Muscle of leg (tissue), 11 donors: Measurements from ENCODE around the gene BCAS1. TPM values are rescaled to one million over a fixed set of nuclear protein-coding genes. Genes with fewer than 3 reads are reported as not detected.

Source experiments
- DNase-seq: peaks from one replicate; pipeline ENCODE4 v3.0.0; 2013
- H3K27ac ChIP-seq: one replicate; pipeline ENCODE4 v1.5.1; 2013; ENCODE audit warnings: mild to moderate bottlenecking, low read length, control low read depth
- H3K27me3 ChIP-seq: one replicate; pipeline ENCODE4 v1.6.1; 2013; ENCODE audit warnings: low read length; ENCODE audit not compliant: control insufficient read depth, insufficient read depth
- H3K36me3 ChIP-seq: one replicate; pipeline ENCODE4 v1.6.1; 2013; ENCODE audit warnings: low read length; ENCODE audit not compliant: control insufficient read depth, insufficient read depth
- H3K4me1 ChIP-seq: one replicate; pipeline ENCODE4 v1.6.1; 2013; ENCODE audit warnings: low read length; ENCODE audit not compliant: control insufficient read depth, insufficient read depth
- H3K4me3 ChIP-seq: one replicate; pipeline ENCODE4 v1.5.1; 2013; ENCODE audit warnings: low read length, control low read depth
- H3K9me3 ChIP-seq: replicated peaks from 2 replicates; pipeline ENCODE4 v1.6.1; 2013; ENCODE audit warnings: low read depth, low read length; ENCODE audit not compliant: control insufficient read depth
- WGBS: methylation state at CpG from one replicate; pipeline ENCODE4 v1.1.5; 2013; ENCODE audit warnings: missing lambda C conversion rate; ENCODE audit not compliant: insufficient coverage; 5-methylcytosine and 5-hydroxymethylcytosine counted together
- polyA plus RNA-seq, 8 donors: library from polyadenylated mRNA; unstranded; fragments of 120-200 nt; gene quantifications; one replicate each; pipeline versions ENCODE4 v1.2.1 to v1.2.3, GENCODE V29; 2013; ENCODE audit warnings: inconsistent platforms in 1 of 8, low replicate concordance in 1 of 8; ENCODE audit not compliant: insufficient read length in 8 of 8, insufficient read depth in 1 of 8
- total RNA-seq: library from RNA; stranded (reverse); fragments of 120-200 nt; gene quantifications from one replicate; pipeline ENCODE4 v1.2.4, GENCODE V29; 2013

The BCAS1 gene
- total and polyA plus RNA-seq, 9 donors, result 2.6 to 11.4 (median 5.4) TPM

DNA sequence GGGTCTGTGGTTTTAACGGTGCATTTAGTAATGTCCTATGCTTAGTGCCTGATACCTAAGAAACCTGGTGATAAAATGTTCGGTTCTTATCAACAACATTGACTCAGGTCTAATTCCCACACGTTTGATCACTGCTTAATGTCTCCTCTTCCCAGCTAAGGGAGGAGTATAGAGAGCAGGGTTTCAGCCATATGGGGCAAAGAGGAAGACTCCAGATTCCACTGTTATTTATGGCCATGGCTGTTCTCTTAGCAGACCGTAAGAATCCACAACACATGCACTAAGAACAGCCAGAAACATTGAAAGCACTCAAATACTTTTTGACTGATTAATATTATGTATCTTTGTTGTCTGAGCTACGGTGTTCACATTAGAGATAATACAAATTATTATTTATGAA, 112.1 kb downstream of the BCAS1 start:
- no peak for DNase-seq
- no CpG with 5 or more reads among the region's 5 CpGs for WGBS
- Histone ChIP-seq H3K4me1 (peaks cover 6% of the 10 kb centered on the region), H3K27me3 (no peaks in the 10 kb centered on the region), H3K9me3 (no peaks in the 10 kb centered on the region), H3K4me3 (no peak overlapping the region), H3K27ac (no peak overlapping the region), H3K36me3 (no peaks in the 10 kb centered on the region)

- no CpG with 5 or more reads among the region's 2 CpGs for WGBS
- peaks cover 6% of the 10 kb centered on the region for H3K4me1 ChIP-seq
- H3K9me3 ChIP-seq, result no peaks in the 10 kb centered on the region
- no peaks in the 10 kb centered on the region for H3K27me3 ChIP-seq
- peak; percentile 60 for DNase-seq
- H3K4me3 ChIP-seq, result no peak overlapping the region
- H3K36me3 ChIP-seq, result no peaks in the 10 kb centered on the region
- H3K27ac ChIP-seq, result no peak overlapping the region
Observed at GRCh38 chr20:53957451-53958172, 112.8 kb downstream of the BCAS1 start.

DNA sequence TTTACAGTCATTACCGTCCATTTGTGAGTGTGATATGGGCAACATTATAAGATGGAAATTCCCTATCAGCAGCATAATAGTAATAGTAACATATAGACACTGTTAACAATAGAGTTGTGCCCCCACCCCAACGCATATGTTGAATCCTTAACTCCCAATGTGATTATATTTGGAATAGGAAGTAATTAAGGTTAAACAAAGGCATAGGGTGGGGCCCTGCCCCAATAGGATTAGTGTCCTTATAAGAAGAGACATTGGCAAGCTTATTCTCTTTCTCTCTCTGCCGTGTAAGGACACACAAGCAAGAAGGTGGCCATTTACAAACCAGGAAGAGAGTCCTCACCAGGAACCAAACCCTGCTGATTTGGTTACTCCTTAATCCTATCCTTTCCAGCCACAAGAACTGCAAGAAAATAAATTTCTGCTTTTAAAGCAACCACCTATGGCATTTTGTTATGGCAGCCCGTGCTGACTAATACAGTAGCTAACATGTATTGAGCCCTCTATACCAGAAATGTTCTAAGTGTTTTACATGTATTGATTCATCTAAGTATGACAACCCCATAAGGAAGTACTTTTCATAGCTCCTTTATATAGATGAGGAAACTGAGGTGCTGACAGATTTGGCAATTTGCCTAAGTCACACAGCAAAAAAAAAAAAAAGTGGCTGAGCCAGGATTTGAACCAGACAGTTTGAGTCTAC, 114.2 kb downstream of the BCAS1 start:
- peaks cover 6% of the 10 kb centered on the region for H3K4me1 ChIP-seq
- DNase-seq, result no peak
- WGBS, result 100% methylated on average over 1 of the region's 4 CpGs

DNA sequence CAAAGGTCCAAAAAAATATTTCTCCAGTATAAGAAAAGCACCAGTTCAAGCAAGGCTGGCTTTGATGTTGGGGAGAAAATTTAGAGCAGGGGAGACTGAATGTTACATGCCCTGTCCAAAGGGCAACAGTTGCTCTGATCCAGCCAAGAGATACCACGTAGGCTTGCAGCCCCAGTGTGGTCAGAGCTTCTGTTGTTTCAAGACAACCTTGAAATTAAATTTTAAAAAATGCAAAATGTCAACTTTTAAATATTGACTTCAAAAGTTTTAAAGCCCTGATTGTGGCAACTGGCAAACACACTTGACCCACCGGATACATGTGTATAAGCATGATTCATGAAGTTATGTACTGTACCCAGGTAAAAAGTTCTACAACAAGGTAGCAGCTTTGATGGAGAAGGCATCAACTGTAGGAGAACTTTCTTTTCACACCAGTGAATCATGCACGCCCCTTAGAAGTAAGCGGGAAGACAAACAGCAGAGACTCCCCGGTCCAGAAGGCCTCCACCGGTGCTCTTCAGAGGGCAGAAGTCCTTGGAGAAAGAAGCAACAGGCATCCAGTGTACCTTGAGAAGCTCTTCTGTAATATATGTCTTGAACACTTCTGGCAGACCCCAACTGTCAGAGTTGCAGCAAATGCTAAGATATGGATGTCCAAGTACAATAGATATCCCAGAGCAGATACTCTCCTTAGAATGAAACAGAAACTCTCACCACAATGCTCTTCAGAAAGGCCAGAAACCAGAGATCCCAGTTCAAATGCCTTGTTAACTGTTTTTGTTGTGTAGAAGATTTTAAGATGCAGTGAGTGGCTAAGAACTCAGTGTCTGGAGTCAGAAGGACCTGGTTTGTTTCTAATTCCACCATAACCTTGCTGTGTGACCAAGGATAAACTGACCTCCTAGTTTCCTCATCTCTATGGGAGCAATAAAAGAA, 115.4 kb downstream of the BCAS1 start:
- 95% methylated on average over 4 of the region's 6 CpGs for WGBS
- Histone ChIP-seq H3K27me3 (no peaks in the 10 kb centered on the region), H3K27ac (no peak overlapping the region), H3K4me1 (peaks cover 6% of the 10 kb centered on the region), H3K36me3 (no peaks in the 10 kb centered on the region), H3K9me3 (no peaks in the 10 kb centered on the region), H3K4me3 (no peak overlapping the region)
- no peak for DNase-seq

More for the DNA sequence above, 114.2 kb downstream of the BCAS1 start:
- Histone ChIP-seq H3K9me3 (no peaks in the 10 kb centered on the region), H3K27me3 (no peaks in the 10 kb centered on the region), H3K27ac (no peak overlapping the region), H3K36me3 (no peaks in the 10 kb centered on the region), H3K4me3 (no peak overlapping the region)

DNA sequence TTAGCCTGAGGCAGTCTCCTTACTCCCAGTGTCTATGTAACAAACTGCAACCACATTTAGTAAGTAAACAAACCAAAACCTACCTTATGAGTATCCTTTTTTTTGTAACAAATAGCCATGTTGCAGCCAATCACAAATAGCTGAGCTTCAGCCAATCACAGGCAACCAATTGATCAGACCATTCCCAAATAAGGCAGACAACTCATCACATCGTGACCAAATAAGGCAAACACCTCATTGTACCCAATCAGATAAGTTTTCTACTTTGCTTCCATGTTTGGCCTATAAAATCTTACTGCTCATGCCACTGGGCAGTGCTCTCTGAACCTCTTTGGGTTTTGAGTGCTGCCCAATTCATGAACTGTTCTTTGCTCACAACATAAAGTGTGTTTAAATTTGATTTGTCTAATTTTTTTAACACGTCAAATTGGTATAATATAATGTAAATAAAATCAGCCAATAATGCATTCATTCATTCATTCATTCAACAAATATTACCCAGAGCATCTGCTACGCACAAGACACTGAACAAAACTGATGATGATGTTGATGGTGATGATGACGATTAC, 117.8 kb downstream of the BCAS1 start:
- 100% methylated on average over 1 of the region's 4 CpGs for WGBS
- no peaks in the 10 kb centered on the region for H3K9me3 ChIP-seq
- no peak overlapping the region for H3K27ac ChIP-seq
- no peaks in the 10 kb centered on the region for H3K27me3 ChIP-seq
- peaks cover 12% of the 10 kb centered on the region for H3K4me1 ChIP-seq
- H3K36me3 ChIP-seq, result no peaks in the 10 kb centered on the region
- no peak for DNase-seq
- no peak overlapping the region for H3K4me3 ChIP-seq

- H3K9me3 ChIP-seq, result no peaks in the 10 kb centered on the region
- WGBS, result 78% methylated on average over 2 of the region's 3 CpGs
- H3K36me3 ChIP-seq, result no peaks in the 10 kb centered on the region
- no peak overlapping the region for H3K4me3 ChIP-seq
- H3K27ac ChIP-seq, result no peak overlapping the region
- DNase-seq, result no peak
- H3K4me1 ChIP-seq, result peaks cover 12% of the 10 kb centered on the region
- H3K27me3 ChIP-seq, result no peaks in the 10 kb centered on the region
Observed at GRCh38 chr20:53950578-53950977, 119.8 kb downstream of the BCAS1 start.

DNA sequence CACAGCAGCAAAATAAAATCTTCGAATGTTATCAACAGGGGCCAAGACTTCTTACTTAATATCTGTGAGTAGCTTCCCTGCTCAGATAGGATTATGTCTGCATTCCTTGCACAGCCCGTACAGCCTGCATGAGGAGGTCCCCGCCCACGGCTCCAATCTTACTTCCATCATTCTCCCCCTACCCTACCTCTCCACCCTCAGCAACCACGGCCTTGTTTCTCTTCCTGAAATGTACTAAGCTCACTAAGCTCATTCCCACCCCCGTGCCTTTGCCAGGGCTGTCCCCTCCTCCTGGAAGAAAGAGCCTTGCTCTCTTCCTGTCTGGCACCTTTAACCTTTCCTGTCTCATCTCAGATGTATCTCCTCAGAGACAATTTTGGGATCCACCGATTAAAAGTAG, 120.4 kb downstream of the BCAS1 start:
- no peak for DNase-seq
- 51% methylated on average over 7 of the region's 7 CpGs for WGBS
- Histone ChIP-seq H3K9me3 (no peaks in the 10 kb centered on the region), H3K4me1 (peaks cover 11% of the 10 kb centered on the region), H3K36me3 (no peaks in the 10 kb centered on the region), H3K27ac (no peak overlapping the region), H3K4me3 (no peak overlapping the region), H3K27me3 (no peaks in the 10 kb centered on the region)

DNA sequence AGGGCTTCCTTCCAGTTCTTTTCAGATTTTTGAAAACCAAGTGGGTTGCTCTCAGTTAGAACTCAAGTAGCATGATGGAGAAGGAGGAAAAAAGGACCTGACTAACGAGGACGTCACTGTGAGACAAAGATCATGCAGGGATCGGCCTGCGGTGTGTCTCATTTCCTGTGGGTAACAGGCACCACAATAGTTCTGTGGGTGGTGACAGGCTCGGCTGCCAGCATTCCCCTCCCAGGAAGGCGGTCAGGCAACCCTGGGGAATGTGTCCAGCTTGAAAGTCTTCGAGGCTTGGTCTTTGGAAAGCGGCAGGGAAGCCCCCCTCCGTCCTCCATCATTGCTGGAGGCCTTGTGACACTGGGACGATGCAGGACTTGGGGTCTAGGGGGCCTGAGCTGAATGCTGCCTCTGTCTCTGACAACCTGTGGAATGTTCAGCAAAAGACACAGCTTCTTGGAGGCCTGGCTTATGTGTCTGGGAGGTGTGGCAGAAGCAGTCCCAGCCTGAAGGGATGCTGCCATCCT, 121.0 kb downstream of the BCAS1 start:
- no peak overlapping the region for H3K27ac ChIP-seq
- 25% methylated on average over 9 of the region's 10 CpGs for WGBS
- H3K9me3 ChIP-seq, result no peaks in the 10 kb centered on the region
- no peak for DNase-seq
- no peak overlapping the region for H3K4me3 ChIP-seq
- H3K36me3 ChIP-seq, result no peaks in the 10 kb centered on the region
- H3K27me3 ChIP-seq, result no peaks in the 10 kb centered on the region
- H3K4me1 ChIP-seq, result peaks cover 10% of the 10 kb centered on the region

DNA sequence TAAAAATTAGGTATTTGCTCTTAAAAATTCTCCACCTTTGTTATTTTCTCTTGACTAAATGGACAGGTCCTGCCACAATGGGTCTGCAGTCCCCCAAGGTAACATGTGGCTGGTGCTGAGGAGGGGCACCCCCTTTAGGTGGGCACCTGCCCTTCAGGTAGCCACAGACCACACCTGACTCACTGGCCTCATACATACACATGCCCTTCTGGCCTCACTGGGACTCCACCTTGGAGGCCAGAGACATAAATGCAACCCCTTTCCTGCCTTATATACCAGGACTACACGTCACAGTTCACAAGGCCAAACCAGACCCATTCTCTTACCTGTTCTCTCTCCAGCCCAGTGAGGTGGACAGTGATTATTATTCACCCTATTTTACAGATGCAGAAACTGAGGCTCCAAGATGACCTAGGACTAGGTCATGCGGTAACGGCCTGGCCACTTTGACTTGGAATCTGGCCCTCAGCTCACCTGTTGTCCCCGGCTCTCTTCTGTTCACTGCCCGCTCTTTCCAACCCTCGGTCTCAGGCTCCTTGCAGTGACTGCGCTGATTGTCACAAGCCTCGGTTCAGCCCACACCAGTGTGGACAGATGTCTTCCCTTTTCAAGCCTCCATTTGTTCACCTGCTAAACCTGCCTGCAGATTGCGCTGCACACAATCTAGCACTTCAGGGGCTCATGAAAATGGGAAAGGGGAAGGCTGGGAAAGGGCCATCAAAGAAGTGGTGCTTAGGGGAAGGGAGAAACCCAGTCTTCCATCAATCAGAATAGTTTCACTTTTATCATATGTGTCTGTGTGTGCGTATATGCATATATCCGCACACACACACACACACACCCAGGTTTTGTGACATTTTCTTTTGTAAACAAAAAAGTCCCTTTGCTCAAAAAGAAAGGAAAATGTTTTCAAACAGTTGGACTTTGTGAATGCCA, 121.7 kb downstream of the BCAS1 start:
- no peaks in the 10 kb centered on the region for H3K9me3 ChIP-seq
- 91% methylated on average over 8 of the region's 11 CpGs for WGBS
- H3K27me3 ChIP-seq, result no peaks in the 10 kb centered on the region
- DNase-seq, result no peak
- H3K36me3 ChIP-seq, result no peaks in the 10 kb centered on the region
- no peak overlapping the region for H3K27ac ChIP-seq
- no peak overlapping the region for H3K4me3 ChIP-seq
- peaks cover 10% of the 10 kb centered on the region for H3K4me1 ChIP-seq
